Colonic mucosa (tissue), 4 donors: ENCODE results near the gene PDE4D. TPM values are rescaled to one million over a fixed set of nuclear protein-coding genes. Genes with fewer than 3 reads are reported as not detected.

Experiments used
- DNase-seq: peaks from one replicate; pipeline ENCODE4 v3.0.0-alpha.2; 2020
- H3K27ac ChIP-seq: fragments of 200-600 bp; one replicate; pipeline ENCODE4 v1.8.0; 2021
- H3K27me3 ChIP-seq: fragments of 200-600 bp; one replicate; pipeline ENCODE4 v1.8.0; 2021
- H3K36me3 ChIP-seq: fragments of 200-600 bp; one replicate; pipeline ENCODE4 v1.8.0; 2021
- H3K4me1 ChIP-seq: fragments of 200-600 bp; one replicate; pipeline ENCODE4 v1.8.0; 2021; ENCODE audit warnings: mild to moderate bottlenecking
- H3K4me3 ChIP-seq: fragments of 200-600 bp; one replicate; pipeline ENCODE4 v1.8.0; 2021
- H3K9ac ChIP-seq, 2 donors: one replicate each; pipeline ENCODE4 v1.7.0; 2013; ENCODE audit warnings: control low read depth in 2 of 2, low read depth in 2 of 2, low read length in 2 of 2
- H3K9me3 ChIP-seq: fragments of 200-600 bp; one replicate; pipeline ENCODE4 v1.8.0; 2021
- intact Hi-C: fragments of 100-400 bp; cut with DNase I; formaldehyde crosslinking; loops from one replicate; pipeline ENCODE4 v1.14.1; 2022
- total RNA-seq, 2 donors: library from RNA; stranded (reverse); fragmentation: NEBNext Ultra II Directional in 1 of 2; extraction: Animal tissue kit (Norgen Biotek cat#: 25700) in 1 of 2; gene quantifications; one replicate each; pipeline ENCODE4 v1.2.1, GENCODE V29; 2021
- TF ChIP-seq, protein P1 (sequence below): fragments of 200-600 bp; IDR thresholded peaks from one replicate; pipeline ENCODE4 v1.8.0; 2022; ENCODE audit warnings: antibody characterized with exemption, mild to moderate bottlenecking
- donor health status: healthy.
- donor health status: DM: no; HTN: no; CAD: no.
- donor health status: DM: no; HTN: no; CAD: no.

PDE4D gene
- total RNA-seq, 2 donors from 2014 or later: 23.1 to 53.7 TPM

GRCh38 chr5:59021837-59022514 is 871.5 kb downstream of the PDE4D start:
- H3K27ac ChIP-seq: peak overlapping the region; percentile 51
- no peak overlapping the region for H3K9ac ChIP-seq
- H3K9me3 ChIP-seq: no peaks in the 10 kb centered on the region
- no peak overlapping the region for H3K4me3 ChIP-seq
- no peaks in the 10 kb centered on the region for H3K27me3 ChIP-seq
- H3K36me3 ChIP-seq: no peaks in the 10 kb centered on the region
- DNase-seq: no peak
- H3K4me1 ChIP-seq: peaks cover 3% of the 10 kb centered on the region
- intact Hi-C loops: no loop called here
- TF ChIP-seq, protein P1, sequence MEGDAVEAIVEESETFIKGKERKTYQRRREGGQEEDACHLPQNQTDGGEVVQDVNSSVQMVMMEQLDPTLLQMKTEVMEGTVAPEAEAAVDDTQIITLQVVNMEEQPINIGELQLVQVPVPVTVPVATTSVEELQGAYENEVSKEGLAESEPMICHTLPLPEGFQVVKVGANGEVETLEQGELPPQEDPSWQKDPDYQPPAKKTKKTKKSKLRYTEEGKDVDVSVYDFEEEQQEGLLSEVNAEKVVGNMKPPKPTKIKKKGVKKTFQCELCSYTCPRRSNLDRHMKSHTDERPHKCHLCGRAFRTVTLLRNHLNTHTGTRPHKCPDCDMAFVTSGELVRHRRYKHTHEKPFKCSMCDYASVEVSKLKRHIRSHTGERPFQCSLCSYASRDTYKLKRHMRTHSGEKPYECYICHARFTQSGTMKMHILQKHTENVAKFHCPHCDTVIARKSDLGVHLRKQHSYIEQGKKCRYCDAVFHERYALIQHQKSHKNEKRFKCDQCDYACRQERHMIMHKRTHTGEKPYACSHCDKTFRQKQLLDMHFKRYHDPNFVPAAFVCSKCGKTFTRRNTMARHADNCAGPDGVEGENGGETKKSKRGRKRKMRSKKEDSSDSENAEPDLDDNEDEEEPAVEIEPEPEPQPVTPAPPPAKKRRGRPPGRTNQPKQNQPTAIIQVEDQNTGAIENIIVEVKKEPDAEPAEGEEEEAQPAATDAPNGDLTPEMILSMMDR: no peak

- intact Hi-C loops: no loop called here
- DNase-seq: no peak
- H3K27me3 ChIP-seq: no peaks in the 10 kb centered on the region
- H3K27ac ChIP-seq: peak overlapping the region; percentile 51
- H3K4me1 ChIP-seq: peaks cover 3% of the 10 kb centered on the region
- no peaks in the 10 kb centered on the region for H3K36me3 ChIP-seq
- no peak overlapping the region for H3K9ac ChIP-seq
- no peaks in the 10 kb centered on the region for H3K9me3 ChIP-seq
- H3K4me3 ChIP-seq: no peak overlapping the region
- TF ChIP-seq, protein P1: no peak
Measured at GRCh38 chr5:59021286-59021673, 872.2 kb downstream of the PDE4D start.

- peaks cover 3% of the 10 kb centered on the region for H3K4me1 ChIP-seq
- H3K27me3 ChIP-seq: no peaks in the 10 kb centered on the region
- no peaks in the 10 kb centered on the region for H3K9me3 ChIP-seq
- peak overlapping the region; percentile 51 for H3K27ac ChIP-seq
- intact Hi-C loops: no loop called here
- no peaks in the 10 kb centered on the region for H3K36me3 ChIP-seq
- TF ChIP-seq, protein P1: no peak
- DNase-seq: peak; percentile 37
- H3K9ac ChIP-seq: no peak overlapping the region
- no peak overlapping the region for H3K4me3 ChIP-seq
Measured at GRCh38 chr5:59020611-59021285, 872.8 kb downstream of the PDE4D start.

DNA sequence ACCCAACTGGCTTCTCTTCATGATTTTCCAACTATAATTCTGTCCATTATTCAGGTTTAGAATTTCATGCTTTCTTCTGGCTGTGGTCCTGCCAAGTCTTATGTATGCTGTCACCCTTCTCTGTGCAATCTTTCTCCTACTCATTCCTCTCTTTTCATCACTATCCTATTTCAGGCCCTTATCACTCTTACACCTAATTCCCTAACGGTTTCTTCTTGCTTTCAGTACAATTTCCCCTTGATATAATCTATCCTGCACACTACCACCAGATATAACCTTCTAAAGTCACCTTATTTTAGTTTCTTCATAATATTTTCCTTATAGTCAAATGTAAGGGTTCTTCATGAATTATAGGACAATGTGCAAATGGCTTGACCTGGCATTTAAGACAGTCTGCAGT is 874.4 kb downstream of the PDE4D start:
- TF ChIP-seq, protein P1: no peak
- no peak for DNase-seq
- Histone ChIP-seq H3K36me3 (no peaks in the 10 kb centered on the region), H3K4me3 (no peak overlapping the region), H3K27me3 (no peaks in the 10 kb centered on the region), H3K27ac (no peak overlapping the region), H3K9ac (no peak overlapping the region), H3K9me3 (no peaks in the 10 kb centered on the region), H3K4me1 (peaks cover 3% of the 10 kb centered on the region)
- intact Hi-C loops: no loop called here

DNA sequence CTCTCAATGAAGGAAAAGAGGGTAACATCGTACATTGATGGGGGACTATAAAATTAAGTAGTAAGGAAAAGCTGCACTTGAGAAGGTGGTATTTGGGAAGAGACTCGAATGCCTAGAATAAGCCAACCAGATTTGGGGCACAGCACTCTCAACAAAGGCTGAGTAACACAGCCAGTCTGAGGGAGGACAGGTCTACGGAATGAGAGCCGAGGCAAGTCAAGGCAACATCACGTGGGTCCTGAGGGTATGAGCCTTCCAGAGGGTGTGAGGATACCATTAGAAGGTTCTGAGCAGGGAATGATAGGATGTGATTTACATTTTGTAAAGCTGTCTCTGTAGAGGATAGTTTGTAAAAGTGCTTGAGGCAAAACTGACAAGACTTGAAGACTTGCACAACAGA is 876.6 kb downstream of the PDE4D start:
- no peak overlapping the region for H3K4me3 ChIP-seq
- intact Hi-C loops: no loop called here
- H3K4me1 ChIP-seq: peaks cover 3% of the 10 kb centered on the region
- H3K9ac ChIP-seq: no peak overlapping the region
- H3K36me3 ChIP-seq: no peaks in the 10 kb centered on the region
- no peak for DNase-seq
- no peaks in the 10 kb centered on the region for H3K27me3 ChIP-seq
- H3K9me3 ChIP-seq: no peaks in the 10 kb centered on the region
- TF ChIP-seq, protein P1: no peak
- no peak overlapping the region for H3K27ac ChIP-seq
